HG03575 (cell line): ENCODE results near the gene DNAJC5G.

Experiments
- ATAC-seq: cut with Tn5 transposase; IDR thresholded peaks from one replicate; pipeline ENCODE4 v1.9.1; 2021; ENCODE audit not compliant: unreplicated experiment, insufficient number of reproducible peaks, low FRiP score; ENCODE audit errors: extremely low read depth

Gene DNAJC5G

DNA sequence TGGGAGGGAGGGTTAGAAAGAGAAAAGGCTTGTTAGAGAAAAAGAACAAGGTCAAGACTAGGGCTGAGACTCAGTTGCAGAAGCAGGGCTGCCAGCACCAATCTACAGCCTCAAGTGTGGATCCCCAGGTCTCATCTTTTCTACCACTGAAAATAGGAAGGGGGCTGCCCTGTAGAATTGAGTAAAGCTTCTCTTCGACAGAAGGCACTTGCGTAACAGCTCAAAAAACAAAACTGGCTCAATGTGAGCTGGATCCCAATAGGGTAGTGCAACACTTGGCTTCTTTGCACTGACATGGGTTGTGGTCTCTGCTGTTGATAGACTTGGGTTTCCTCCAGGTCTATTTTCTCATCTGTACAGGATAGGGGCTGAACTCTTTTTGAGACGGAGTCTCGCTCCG is 49.5 kb downstream of the DNAJC5G start:
- ATAC-seq: no peak
